Erythroblast (primary cell): Measurements from ENCODE around the gene B9D1.
A peak's percentile ranks its signal among the peaks of the same experiment; 100 is the strongest.

ENCODE experiments used
- DNase-seq, 2 experiments: peaks; one replicate each; lab custom pipeline; 2025; lab: John Stamatoyannopoulos, UW
- GATA1 ChIP-seq: IDR thresholded peaks from 2 replicates; pipeline ENCODE4 v1.6.1; 2011; ENCODE audit warnings: low read depth, mild to moderate bottlenecking, control low read depth, low read length, moderate library complexity
- POLR2A ChIP-seq: IDR thresholded peaks from 2 replicates; pipeline ENCODE4 v1.6.1; 2011; ENCODE audit warnings: mild to moderate bottlenecking, low read length

B9D1 gene

GRCh38 chr17:19377602-19378415, 15.3 kb upstream of the B9D1 start:
- peak; percentile 99 for DNase-seq
- TF ChIP-seq GATA1 (no peak), POLR2A (peak; percentile 86)

- peak; percentile 22 to 38 for DNase-seq
- TF ChIP-seq GATA1 (no peak), POLR2A (no peak)
Observed at GRCh38 chr17:19376811-19377210, 14.3 kb upstream of the B9D1 start.

GRCh38 chr17:19375732-19376131, 13.2 kb upstream of the B9D1 start:
- DNase-seq: no peak
- TF ChIP-seq POLR2A (no peak), GATA1 (no peak)

- no peak for TF ChIP-seq POLR2A
- TF ChIP-seq GATA1: no peak
- no peak for DNase-seq
Observed at GRCh38 chr17:19374136-19374535, 11.6 kb upstream of the B9D1 start.

- no peak for TF ChIP-seq POLR2A
- no peak for TF ChIP-seq GATA1
- no peak for DNase-seq
Observed at GRCh38 chr17:19372866-19373504, 10.5 kb upstream of the B9D1 start.

GRCh38 chr17:19372439-19372838, 9.9 kb upstream of the B9D1 start:
- no peak for DNase-seq
- TF ChIP-seq GATA1: no peak
- TF ChIP-seq POLR2A: no peak

- no peak for DNase-seq
- TF ChIP-seq POLR2A (no peak), GATA1 (no peak)
Observed at GRCh38 chr17:19372011-19372370, 9.5 kb upstream of the B9D1 start.

- DNase-seq: no peak
- TF ChIP-seq GATA1 (no peak), POLR2A (no peak)
Observed at GRCh38 chr17:19371259-19372010, 8.9 kb upstream of the B9D1 start.

GRCh38 chr17:19370493-19370960, 8.0 kb upstream of the B9D1 start:
- DNase-seq: no peak
- TF ChIP-seq GATA1: no peak

GRCh38 chr17:19369846-19370492, 7.4 kb upstream of the B9D1 start:
- DNase-seq: no peak
- TF ChIP-seq POLR2A (no peak), GATA1 (no peak)

GRCh38 chr17:19369107-19369778, 6.7 kb upstream of the B9D1 start:
- TF ChIP-seq POLR2A (no peak), GATA1 (no peak)

GRCh38 chr17:19368229-19368628, 5.7 kb upstream of the B9D1 start:
- no peak for TF ChIP-seq POLR2A
- TF ChIP-seq GATA1: no peak
- peak in 1 of 2 experiments; percentile 20 for DNase-seq

More at GRCh38 chr17:19369107-19369778, 6.7 kb upstream of the B9D1 start:
- no peak for DNase-seq

GRCh38 chr17:19366637-19366972, 4.1 kb upstream of the B9D1 start:
- no peak for DNase-seq
- TF ChIP-seq POLR2A (no peak), GATA1 (no peak)
